Suppressor macrophage treated with lipopolysaccharide for 4 hours (primary cell): ENCODE data around the gene HOXA10.

Source experiments
- DNase-seq: peaks from one replicate; pipeline ENCODE4 v3.0.0-alpha.2; 2020

The HOXA10 gene

GRCh38 chr7:27179030-27179429 lies 4.9 kb upstream of the HOXA10 start:
- DNase-seq: no peak

- no peak for DNase-seq
These were observed 4.2 kb upstream of the HOXA10 start for GRCh38 chr7:27178366-27178765.

- no peak for DNase-seq
These were observed 3.7 kb upstream of the HOXA10 start for GRCh38 chr7:27177795-27178320.

GRCh38 chr7:27176962-27177794 lies 3.1 kb upstream of the HOXA10 start:
- no peak for DNase-seq

DNA sequence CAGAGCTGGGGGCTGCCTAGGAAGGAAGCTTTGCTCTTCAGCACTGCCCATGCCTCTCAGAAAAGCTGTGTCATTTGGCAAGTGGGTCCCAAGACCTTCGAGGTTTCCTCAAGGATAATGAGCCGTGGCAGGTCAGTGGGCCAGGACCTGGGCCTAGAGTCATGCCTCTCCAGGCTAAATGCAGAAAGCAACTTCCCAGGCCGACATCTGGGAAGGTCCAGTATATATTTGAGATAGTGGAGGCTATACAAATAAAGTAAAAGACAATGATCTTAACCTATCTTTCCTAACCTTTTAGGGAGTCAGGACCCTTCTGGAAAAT lies 2.4 kb upstream of the HOXA10 start:
- DNase-seq: no peak

GRCh38 chr7:27175626-27176523 lies 1.8 kb upstream of the HOXA10 start:
- no peak for DNase-seq

DNA sequence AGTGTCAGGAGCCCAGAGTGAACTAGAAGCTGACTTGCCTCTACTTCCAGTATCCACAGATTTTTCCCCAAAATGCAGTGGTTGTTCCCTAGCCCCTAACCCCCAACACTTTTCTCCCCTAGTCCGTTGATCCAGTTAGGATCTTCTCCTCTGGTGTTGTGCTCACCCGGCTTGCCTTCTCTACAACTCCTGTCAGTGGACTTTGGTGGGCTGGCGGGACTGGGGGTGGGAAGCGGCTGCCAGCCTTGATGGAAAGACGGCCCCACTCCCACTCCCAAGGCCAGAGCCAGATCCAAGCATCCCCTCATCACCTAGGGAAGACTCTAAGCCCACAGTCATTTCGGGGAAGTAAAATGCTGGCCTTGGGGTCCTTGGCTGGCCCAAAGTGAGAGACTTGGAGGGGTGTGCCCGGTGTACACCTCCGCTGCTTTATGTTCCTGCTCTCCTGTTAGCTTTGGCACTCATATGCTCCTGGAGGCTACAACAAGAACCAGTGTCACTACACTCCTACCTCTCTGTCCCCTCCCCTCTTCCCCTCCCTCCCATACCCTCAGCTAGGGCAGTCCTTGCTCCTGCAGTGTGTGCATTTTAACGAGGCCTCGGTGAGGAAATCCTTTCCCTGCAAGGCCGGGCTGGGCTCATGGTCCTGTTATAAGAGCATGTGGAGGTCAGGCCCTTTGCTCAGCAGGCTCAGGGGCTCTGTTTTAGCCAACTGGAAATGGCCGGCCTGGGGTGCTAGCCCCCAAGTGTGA lies 930 bp upstream of the HOXA10 start:
- DNase-seq: no peak

DNA sequence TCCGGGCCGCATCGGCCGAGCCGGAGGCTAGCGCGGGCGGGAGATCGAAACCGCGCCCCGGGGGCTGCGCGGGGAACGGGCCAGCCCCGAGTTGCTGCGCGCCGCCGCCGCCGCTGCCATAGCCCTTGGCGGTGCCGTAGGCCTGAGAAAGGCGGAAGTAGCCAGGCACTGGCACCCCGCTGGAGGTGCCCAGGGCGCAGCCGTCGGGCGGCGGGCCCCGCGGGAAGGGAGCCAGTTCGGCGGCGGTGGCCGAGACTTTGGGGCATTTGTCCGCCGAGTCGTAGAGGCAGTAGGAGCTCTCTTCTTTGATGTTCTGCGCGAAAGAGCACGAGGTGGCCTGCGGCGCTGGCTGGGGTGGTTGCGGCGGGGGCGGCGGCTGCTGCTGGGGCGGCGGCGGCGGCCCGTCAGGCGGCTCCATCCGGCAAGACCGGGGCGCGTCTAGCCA lies 587 bp downstream of the HOXA10 start:
- DNase-seq: peak; percentile 66

DNA sequence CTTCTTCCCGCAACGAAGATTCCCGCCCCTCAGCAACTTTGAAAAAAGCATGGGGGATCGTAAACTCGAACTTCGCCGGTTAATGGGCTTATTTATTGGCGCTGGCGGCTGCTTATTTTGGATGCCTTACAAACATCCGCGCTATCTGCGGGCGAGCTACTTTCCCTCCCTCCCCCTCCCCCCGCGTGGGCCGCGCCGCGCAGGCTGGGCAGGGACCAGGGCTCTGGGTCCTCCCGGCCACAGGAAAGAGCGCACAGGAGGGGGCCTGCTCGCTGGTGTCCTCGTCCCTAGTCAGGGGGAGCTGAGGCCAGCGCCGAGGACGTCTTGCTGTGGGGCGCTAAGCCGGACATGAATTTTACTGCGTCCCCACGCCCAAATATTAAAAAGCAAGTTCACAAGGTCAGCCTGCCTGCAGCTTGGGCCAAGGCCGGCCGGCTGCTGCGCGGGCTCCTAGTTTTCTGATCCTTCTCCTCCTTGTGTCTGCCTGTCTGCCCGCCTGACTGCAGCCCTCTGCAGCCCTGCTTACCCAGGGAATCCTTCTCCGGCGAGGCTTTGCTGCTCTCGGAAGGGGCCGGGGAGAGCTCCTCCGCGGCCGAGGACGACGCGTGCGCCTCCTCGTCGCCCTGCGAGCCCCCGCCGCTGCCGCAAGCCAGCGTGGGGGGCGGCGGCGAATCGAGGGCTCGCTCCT lies 1.2 kb downstream of the HOXA10 start:
- DNase-seq: no peak

DNA sequence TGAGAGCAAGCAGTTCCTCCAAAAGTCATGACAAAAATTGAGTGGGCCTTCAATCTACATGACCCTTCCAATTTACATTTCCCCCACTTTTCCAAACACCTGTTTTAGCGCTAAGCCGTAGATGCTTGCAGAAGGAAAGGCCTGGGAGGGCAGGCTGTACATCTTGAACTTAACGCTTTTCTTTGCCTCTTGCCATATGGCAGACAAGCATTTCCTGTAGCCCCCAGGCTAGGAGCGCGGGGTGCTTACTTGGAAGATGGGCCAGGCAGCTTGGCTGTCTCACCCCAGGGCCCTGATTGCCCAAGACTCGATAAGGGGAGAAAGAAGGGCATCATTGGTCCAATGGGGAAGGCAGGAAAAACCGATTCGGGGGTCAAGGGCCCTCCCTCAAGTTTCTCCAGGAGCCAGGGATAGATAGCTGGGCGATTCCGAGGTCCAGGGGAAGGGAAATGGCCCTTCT lies 1.8 kb downstream of the HOXA10 start:
- DNase-seq: no peak

DNA sequence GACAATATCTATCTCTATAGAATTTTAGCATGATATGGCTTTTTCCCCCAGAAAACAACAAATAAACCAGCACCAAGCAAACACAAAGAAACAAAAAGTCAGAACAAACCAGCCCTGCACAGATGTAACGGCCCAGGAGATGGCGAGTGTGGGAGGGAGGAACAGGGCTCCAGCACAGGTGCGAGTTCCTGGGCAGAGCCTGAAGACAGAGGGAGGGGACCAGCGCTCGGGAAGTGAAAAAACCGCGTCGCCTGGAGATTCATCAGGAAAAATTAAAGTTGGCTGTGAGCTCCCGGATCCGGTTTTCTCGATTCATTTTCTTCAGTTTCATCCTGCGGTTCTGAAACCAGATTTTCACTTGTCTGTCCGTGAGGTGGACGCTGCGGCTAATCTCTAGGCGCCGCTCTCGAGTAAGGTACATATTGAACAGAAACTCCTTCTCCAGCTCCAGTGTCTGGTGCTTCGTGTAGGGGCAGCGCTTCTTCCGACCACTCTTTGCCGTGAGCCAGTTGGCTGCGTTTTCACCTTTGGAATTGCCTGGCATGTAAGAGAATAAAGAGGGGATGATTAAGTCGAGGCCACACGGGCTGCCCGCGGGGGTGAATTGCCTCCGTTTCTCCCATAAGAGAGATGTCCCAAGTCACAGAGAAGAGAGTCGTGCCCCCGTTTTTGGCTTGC lies 2.3 kb downstream of the HOXA10 start:
- no peak for DNase-seq

DNA sequence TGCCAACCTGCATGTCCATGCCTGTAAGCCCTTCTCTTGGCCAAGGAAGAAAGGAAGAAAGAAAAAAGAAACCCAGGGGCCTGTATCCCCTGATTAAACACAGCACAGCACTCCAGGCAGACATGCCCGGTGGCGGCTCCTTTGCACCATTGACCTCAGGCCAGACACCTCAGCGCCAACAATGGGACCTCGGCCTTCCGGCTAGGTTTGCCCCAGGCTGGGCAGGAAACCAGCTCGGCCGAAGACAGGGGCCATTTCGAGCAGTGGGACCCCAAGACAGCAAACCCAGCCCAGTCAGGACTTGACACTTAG lies 2.8 kb downstream of the HOXA10 start:
- no peak for DNase-seq

- no peak for DNase-seq
These were observed 3.4 kb downstream of the HOXA10 start for GRCh38 chr7:27170426-27171324.

DNA sequence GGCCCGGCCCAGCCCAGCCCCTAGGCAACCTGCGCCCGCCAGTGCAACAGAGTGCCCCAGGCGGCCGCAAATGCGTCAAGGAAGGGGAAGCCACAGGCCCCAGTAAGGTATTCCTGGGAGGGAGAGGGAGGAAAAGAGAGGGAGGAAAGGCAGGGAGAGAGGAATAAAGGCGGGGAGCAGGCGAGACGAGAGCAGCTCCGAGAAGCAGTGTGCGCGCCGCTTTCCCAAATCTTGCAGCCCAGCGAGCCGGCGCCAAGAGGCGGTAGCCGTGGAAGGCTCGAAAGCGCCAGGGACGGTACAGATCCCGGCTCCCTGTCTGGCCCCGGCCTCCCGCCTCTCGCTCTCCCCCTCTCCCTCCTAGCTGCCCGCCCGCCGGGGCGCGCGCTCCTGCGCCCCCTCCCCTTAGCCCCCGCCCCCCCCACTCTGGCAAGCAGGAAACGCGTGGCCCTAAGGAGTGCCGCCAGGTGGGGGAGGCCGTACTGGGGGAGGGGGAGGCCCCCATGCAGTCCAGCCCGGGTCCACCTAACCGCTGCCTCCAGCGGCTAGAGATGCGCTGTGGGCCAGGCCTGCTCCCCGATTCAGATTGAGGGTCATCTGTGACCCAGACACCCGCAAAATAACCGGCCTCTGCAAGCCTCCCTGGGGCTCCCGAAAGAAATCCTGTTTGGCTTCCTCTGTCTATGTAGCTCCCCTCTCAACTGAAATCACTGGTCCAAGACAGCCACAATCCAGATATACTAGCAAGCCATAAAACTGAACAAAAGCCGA lies 4.3 kb downstream of the HOXA10 start:
- no peak for DNase-seq

GRCh38 chr7:27168265-27168947 lies 5.7 kb downstream of the HOXA10 start:
- no peak for DNase-seq

GRCh38 chr7:27167916-27168264 lies 6.2 kb downstream of the HOXA10 start:
- no peak for DNase-seq

- DNase-seq: no peak
These were observed 7.3 kb downstream of the HOXA10 start for GRCh38 chr7:27166531-27167505.

- DNase-seq: no peak
These were observed 8.1 kb downstream of the HOXA10 start for GRCh38 chr7:27165996-27166530.
